ENCODE results near the gene KCTD18.

The KCTD18 gene

DNA sequence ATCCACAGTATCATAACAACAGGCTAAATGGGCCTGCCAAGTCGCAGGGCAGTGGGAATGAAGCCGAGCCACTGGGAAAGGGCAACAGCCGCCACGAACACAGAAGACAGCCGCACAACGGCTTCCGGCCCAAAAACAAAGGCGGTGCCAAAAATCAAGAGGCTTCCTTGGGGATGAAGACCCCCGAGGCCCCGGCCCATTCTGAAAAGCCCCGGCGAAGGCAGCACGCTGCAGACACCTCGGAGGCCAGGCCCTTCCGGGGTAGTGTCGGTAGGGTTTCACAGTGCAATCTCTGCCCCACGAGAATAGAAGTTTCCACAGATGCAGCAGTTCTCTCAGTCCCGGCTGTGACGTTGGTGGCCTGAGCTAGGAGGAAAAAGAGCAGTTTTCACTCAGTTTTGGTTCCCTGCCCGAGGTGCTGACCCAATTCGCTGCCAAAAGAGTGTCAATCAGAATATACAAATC, 32.2 kb downstream of the KCTD18 start:
- no peak for DNase-seq (ENCODE audit: low read depth)
- H3K4me3 ChIP-seq (ENCODE audit: low read length), result no peak overlapping the region
- TF ChIP-seq, protein P1, sequence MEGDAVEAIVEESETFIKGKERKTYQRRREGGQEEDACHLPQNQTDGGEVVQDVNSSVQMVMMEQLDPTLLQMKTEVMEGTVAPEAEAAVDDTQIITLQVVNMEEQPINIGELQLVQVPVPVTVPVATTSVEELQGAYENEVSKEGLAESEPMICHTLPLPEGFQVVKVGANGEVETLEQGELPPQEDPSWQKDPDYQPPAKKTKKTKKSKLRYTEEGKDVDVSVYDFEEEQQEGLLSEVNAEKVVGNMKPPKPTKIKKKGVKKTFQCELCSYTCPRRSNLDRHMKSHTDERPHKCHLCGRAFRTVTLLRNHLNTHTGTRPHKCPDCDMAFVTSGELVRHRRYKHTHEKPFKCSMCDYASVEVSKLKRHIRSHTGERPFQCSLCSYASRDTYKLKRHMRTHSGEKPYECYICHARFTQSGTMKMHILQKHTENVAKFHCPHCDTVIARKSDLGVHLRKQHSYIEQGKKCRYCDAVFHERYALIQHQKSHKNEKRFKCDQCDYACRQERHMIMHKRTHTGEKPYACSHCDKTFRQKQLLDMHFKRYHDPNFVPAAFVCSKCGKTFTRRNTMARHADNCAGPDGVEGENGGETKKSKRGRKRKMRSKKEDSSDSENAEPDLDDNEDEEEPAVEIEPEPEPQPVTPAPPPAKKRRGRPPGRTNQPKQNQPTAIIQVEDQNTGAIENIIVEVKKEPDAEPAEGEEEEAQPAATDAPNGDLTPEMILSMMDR (IDR thresholded peaks at IDR 0.05; ENCODE audit: insufficient read depth, low read depth, low read length, missing control alignments), result no peak

DNA sequence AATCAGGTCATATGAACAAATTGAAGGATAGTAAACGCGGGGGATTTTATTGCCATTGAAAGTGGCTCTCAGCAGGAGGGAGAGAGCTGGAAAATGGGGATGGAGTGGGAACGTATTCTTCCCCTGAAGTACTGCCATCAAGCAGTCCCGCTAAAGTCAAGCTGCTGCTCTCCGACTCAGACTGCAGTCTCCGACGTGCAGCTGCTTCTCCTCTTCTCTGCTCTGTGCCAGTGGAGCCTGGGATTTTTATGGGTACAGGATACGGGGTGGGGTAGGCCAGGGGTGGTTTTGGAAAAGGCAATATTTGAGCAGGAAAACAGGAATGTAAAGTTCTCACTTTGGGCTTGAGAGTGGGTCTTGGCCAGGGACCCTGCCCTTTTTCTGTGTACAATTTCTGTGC, 33.0 kb downstream of the KCTD18 start:
- H3K4me3 ChIP-seq (ENCODE audit: low read length), result no peak overlapping the region
- no peak for DNase-seq (ENCODE audit: low read depth)
- TF ChIP-seq, protein P1 (IDR thresholded peaks at IDR 0.05; ENCODE audit: insufficient read depth, low read depth, low read length, missing control alignments), result no peak

DNA sequence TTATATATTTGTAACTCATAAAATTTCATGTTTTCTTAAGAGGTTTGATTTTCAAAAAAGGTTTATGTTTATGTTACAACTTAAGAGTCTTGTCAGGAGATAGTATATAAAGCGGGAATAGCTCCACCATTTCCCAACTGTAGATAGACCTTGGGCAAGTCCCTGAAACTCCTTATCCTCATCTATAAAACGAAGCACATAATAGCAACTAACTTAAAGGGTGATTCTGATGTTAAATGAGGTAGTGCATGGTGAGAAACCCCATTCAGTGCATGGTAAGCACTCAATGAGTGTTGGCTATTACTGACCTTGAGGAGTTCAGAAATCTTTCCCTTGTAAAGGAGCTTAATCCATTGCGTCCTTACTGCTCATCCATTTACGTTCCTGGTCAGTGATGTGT, 34.1 kb downstream of the KCTD18 start:
- H3K4me3 ChIP-seq (ENCODE audit: low read length), result no peak overlapping the region
- TF ChIP-seq, protein P1 (IDR thresholded peaks at IDR 0.05; ENCODE audit: insufficient read depth, low read depth, low read length, missing control alignments), result no peak
- no peak for DNase-seq (ENCODE audit: low read depth)

DNA sequence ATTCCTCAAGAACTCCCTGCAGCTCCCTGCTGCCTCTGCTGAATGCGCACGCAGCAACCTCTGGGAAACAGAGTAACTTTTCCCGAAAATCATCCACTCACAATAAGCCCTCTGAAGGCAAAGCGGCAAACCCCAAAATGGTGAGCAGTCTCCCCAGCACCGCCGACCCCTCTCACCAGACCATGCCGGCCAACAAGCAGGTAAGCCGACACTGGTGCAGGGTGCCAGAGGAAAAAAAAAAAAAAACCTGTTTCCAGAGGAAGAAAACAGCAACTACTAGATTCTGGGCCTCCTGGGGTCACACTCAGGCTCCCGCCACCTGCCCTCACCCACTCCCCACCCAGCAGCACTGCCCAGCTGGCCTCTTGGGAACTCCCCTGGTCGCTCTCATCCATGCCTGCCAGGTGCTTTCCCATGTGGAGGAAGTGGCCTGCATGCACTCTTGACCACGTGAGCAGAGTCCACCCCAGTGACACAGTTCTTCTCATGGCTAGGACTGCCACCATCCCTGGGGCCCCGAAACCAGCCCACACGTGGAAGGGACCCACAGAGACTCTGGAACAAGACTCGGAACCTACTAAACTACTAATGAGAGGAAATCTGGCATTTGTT, 36.9 kb downstream of the KCTD18 start:
- no peak overlapping the region for H3K4me3 ChIP-seq (ENCODE audit: low read length)
- DNase-seq (ENCODE audit: low read depth), result no peak
- TF ChIP-seq, protein P1 (IDR thresholded peaks at IDR 0.05; ENCODE audit: insufficient read depth, low read depth, low read length, missing control alignments), result no peak

DNA sequence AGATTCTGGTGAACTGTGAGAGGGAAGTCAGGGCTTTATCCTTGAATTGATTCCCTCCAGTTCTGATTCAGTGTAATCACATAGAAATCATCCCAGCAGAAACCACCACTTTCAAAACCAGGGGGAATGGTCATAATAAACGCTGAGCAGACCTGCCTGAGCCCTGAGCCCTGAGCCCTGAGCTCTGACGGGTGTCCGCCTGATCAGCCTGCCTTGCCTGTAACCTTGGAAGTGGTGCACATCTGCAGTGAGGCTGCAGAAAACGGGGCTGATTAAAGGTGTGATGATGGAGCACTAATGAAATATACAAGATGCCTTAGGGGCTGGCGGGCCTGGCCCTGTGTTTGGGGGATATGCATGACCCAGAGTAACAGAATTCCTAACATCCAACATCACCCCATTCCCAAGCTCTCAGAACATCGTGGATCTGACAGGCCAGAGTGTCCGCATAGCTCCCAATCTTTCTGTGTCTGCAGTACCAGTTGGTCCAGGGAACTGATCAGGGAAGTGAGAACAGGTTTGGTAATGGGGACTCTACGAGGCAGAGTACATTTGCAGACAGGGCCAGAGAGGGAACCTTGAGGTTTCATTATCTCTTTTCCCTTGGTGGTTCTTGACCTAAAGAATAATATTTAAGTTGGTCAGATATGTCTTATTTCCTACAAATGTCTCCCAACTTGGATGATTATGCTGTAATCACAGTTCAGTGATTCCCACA, 37.8 kb downstream of the KCTD18 start:
- DNase-seq (ENCODE audit: low read depth), result no peak
- H3K4me3 ChIP-seq (ENCODE audit: low read length), result no peak overlapping the region
- TF ChIP-seq, protein P1 (IDR thresholded peaks at IDR 0.05; ENCODE audit: insufficient read depth, low read depth, low read length, missing control alignments), result no peak

DNA sequence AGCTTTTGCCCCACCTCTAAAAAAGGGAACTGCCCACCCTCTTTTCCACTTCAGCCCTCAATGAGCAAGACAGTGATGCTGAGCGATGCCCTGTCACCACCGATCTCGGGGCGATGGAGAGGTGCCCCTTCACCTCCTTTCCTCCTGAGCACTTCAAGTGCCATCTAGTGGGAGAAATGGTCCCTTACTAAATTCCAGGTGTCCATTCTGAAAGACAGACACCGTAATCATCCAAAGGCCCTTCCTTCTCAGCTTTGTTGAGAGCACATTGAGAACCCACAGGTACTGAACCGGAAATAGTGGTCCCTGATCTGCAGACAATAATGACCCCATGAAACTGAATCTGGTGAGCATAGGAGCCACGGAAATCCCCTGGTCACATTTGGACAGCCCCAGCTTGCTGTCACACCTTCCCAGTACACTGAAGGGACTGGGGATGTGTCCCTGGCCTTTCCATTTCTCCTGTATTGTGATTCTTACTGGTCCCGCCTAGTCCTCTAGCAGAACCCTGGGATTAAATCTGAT, 38.5 kb downstream of the KCTD18 start:
- H3K4me3 ChIP-seq (ENCODE audit: low read length), result no peak overlapping the region
- TF ChIP-seq, protein P1 (IDR thresholded peaks at IDR 0.05; ENCODE audit: insufficient read depth, low read depth, low read length, missing control alignments), result peak; percentile 68
- peak; percentile 42 for DNase-seq (ENCODE audit: low read depth)
